Endothelial cell of umbilical vein (primary cell): ENCODE results near the gene MGME1. TPM values are rescaled to one million over a fixed set of nuclear protein-coding genes. Genes with fewer than 3 reads are reported as not detected.

ENCODE experiments used
- BruUV-seq: library from RNA; stranded (reverse); fragments of 400-500 nt; replicated peaks from 2 replicates; lab custom pipeline; 2021; lab: Mats Ljungman, UMichigan
- CTCF ChIA-PET: fragments of 300-600, 350-600 bp; sonication (Branson Sonifier 250); formaldehyde crosslinking; loops from one replicate; lab custom pipeline; 2021; ENCODE audit warnings: antibody characterized with exemption, inconsistent platforms; lab: Charles Lee
- POLR2A ChIA-PET: fragments of 300-600, 350-600 bp; sonication (Branson Sonifier 250); formaldehyde crosslinking; loops from one replicate; lab custom pipeline; 2021; ENCODE audit warnings: antibody characterized with exemption, inconsistent platforms; lab: Charles Lee
- DNase-seq: peaks from one replicate; pipeline ENCODE4 v3.0.0-alpha.2; 2011; ENCODE audit warnings: low read depth, low spot score
- FAIRE-seq: peaks from 2 replicates; lab custom pipeline; 2011; peaks lifted over from hg19 to GRCh38; lab: Jason Lieb, UNC
- H2AFZ ChIP-seq: 2 replicates; pipeline ENCODE4 v1.6.0; 2012; ENCODE audit warnings: low read depth, low read length, control low read depth, inconsistent platforms
- H3K27ac ChIP-seq: 2 replicates; pipeline ENCODE4 v1.5.1; 2011; ENCODE audit warnings: low read depth, mild to moderate bottlenecking, control low read depth, low read length, moderate library complexity; ENCODE audit not compliant: insufficient read depth
- H3K27me3 ChIP-seq, 2 experiments: 2 replicates each; pipeline versions ENCODE4 v1.6.0 to v1.6.1; 2011; ENCODE audit warnings: low read length in 2 of 2, mixed read lengths in 1 of 2; ENCODE audit not compliant: control insufficient read depth in 2 of 2, insufficient read depth in 2 of 2
- H3K36me3 ChIP-seq, 2 experiments: 2 replicates in 1 of 2; 3 replicates in 1 of 2; pipeline ENCODE4 v1.5.1; 2011; ENCODE audit warnings: low read length in 2 of 2, mild to moderate bottlenecking in 1 of 2, moderate library complexity in 1 of 2; ENCODE audit not compliant: control insufficient read depth in 2 of 2, insufficient read depth in 2 of 2; ENCODE audit errors: extremely low read depth in 1 of 2
- H3K4me1 ChIP-seq: 3 replicates; pipeline ENCODE4 v1.5.1; 2011; ENCODE audit warnings: mild to moderate bottlenecking, low read length; ENCODE audit not compliant: control insufficient read depth, insufficient read depth; ENCODE audit errors: extremely low read depth
- H3K4me2 ChIP-seq: 2 replicates; pipeline ENCODE4 v1.6.1; 2011; ENCODE audit warnings: low read length, control low read depth, mixed read lengths; ENCODE audit not compliant: insufficient read depth
- H3K4me3 ChIP-seq, 3 experiments: fragments of 200-600 bp in 1 of 3; sonication (generic), shearing (Covaris generic) in 1 of 3; replicated peaks in 1 of 3; 2 replicates each; pipeline ENCODE4 v1.5.1; 2011 to 2016; ENCODE audit warnings: control low read depth in 3 of 3, low read length in 3 of 3, mild to moderate bottlenecking in 2 of 3, inconsistent platforms in 1 of 3, low read depth in 1 of 3, moderate library complexity in 1 of 3; ENCODE audit not compliant: insufficient read depth in 1 of 3
- H3K79me2 ChIP-seq: 2 replicates; pipeline ENCODE4 v1.6.0; 2012; ENCODE audit warnings: low read length, inconsistent platforms; ENCODE audit not compliant: control insufficient read depth, insufficient read depth
- H3K9ac ChIP-seq: replicated peaks from 2 replicates; pipeline ENCODE3; 2011; ENCODE audit warnings: low read length, control low read depth; ENCODE audit not compliant: insufficient read depth; ENCODE audit errors: extremely low read depth
- H3K9me1 ChIP-seq: replicated peaks from 3 replicates; pipeline ENCODE4 v1.6.0; 2011; ENCODE audit warnings: mild to moderate bottlenecking, low read length; ENCODE audit not compliant: control insufficient read depth, insufficient read depth; ENCODE audit errors: extremely low read depth
- H3K9me3 ChIP-seq: replicated peaks from 2 replicates; pipeline ENCODE4 v1.5.1; 2012; ENCODE audit warnings: low read length, inconsistent platforms; ENCODE audit not compliant: control insufficient read depth, insufficient read depth
- H4K20me1 ChIP-seq: replicated peaks from 2 replicates; pipeline ENCODE3; 2011; ENCODE audit warnings: mild to moderate bottlenecking, low read length; ENCODE audit not compliant: control insufficient read depth, insufficient read depth; ENCODE audit errors: extremely low read depth
- CTCF ChIP-seq, 2 donors: IDR thresholded peaks; 1 replicate in 1 of 2; 2 replicates in 1 of 2; pipeline ENCODE4 v1.5.1; 2011; ENCODE audit warnings: low read length in 2 of 2, mild to moderate bottlenecking in 2 of 2, moderate library complexity in 2 of 2, control low read depth in 1 of 2, inconsistent platforms in 1 of 2, low read depth in 1 of 2; ENCODE audit not compliant: insufficient read depth in 1 of 2; ENCODE audit errors: extremely low read depth in 1 of 2
- EZH2 ChIP-seq: IDR thresholded peaks from 2 replicates; pipeline ENCODE4 v1.6.1; 2012; ENCODE audit warnings: borderline replicate concordance, low read depth, mild to moderate bottlenecking, moderate library complexity, low read length, inconsistent platforms; ENCODE audit not compliant: severe bottlenecking
- FOS ChIP-seq: IDR thresholded peaks from 2 replicates; pipeline ENCODE4 v1.6.1; 2011; ENCODE audit warnings: mild to moderate bottlenecking, low read length, moderate library complexity, borderline replicate concordance; ENCODE audit not compliant: insufficient read depth
- GATA2 ChIP-seq: IDR thresholded peaks from 2 replicates; pipeline ENCODE4 v1.7.0; 2011; ENCODE audit warnings: low read depth, mild to moderate bottlenecking, moderate library complexity, mixed read lengths, low read length; ENCODE audit not compliant: insufficient read length, insufficient read depth
- JUN ChIP-seq: IDR thresholded peaks from 2 replicates; pipeline ENCODE4 v1.6.1; 2011; ENCODE audit warnings: borderline replicate concordance, low read depth; ENCODE audit not compliant: insufficient read length, insufficient read depth
- MAX ChIP-seq: IDR thresholded peaks from 2 replicates; pipeline ENCODE4 v1.6.1; 2011; ENCODE audit not compliant: insufficient read depth, insufficient read length
- MYC ChIP-seq: IDR thresholded peaks from one replicate; pipeline ENCODE4 v1.6.1; 2011; ENCODE audit warnings: mild to moderate bottlenecking, low read depth, low read length
- POLR2A ChIP-seq: IDR thresholded peaks from 2 replicates; pipeline ENCODE4 v1.6.1; 2012; ENCODE audit warnings: low read depth, mild to moderate bottlenecking, control low read depth, low read length
- POLR2AphosphoS5 ChIP-seq: IDR thresholded peaks from 2 replicates; pipeline ENCODE4 v1.6.1; 2012; ENCODE audit warnings: low read depth, mild to moderate bottlenecking, control low read depth, low read length, moderate library complexity; ENCODE audit not compliant: insufficient read depth
- dilution Hi-C: fragments of 300-500 bp; cut with MboI; formaldehyde crosslinking; loops from one replicate; pipeline ENCODE4 v1.15.0; 2019; ENCODE audit warnings: low sequenced_read_pairs; ENCODE audit not compliant: extremely low pct_ligation_motif_present
- intact Hi-C: fragments of 100-400 bp; cut with micrococcal nuclease; formaldehyde crosslinking; loops from one replicate; pipeline ENCODE4 v1.10.0; 2022
- polyA plus RNA-seq, 4 experiments: library from polyadenylated mRNA; depleted of rRNA in 3 of 4; stranded (reverse) in 3 of 4; unstranded in 1 of 4; fragments of >200 nt; gene quantifications; 2 replicates each; pipeline versions ENCODE4 v1.2.1 to v1.2.3, GENCODE V29; 2011 to 2012; ENCODE audit warnings: missing spikeins in 1 of 4
- total RNA-seq: library from RNA; stranded (reverse); gene quantifications from 2 replicates; pipeline ENCODE4 v1.2.3, GENCODE V29; 2021

Gene MGME1
- total and polyA plus RNA-seq, 2 donors (not counting 3 experiments of a cell fraction or from before 2014, with no cell fraction given), result 8.9 to 26.2 TPM

GRCh38 chr20:17919149-17919548, 49.7 kb upstream of the MGME1 start:
- TF ChIP-seq CTCF (IDR thresholded peaks at IDR 0.05; ENCODE audit: extremely low read depth in 1 of 2, insufficient read depth in 1 of 2, low read depth in 1 of 2, low read length in 2 of 2) (no peak), JUN (no peak), GATA2 (no peak), POLR2A (no peak), POLR2AphosphoS5 (no peak), MYC (no peak), EZH2 (no peak), MAX (no peak), FOS (no peak)
- Histone ChIP-seq H3K4me1 (no peaks in the 10 kb centered on the region), H4K20me1 (no peaks in the 10 kb centered on the region), H3K9ac (no peak overlapping the region), H3K27ac (no peak overlapping the region), H3K9me1 (no peaks in the 10 kb centered on the region), H3K9me3 (no peaks in the 10 kb centered on the region), H2AFZ (no peak overlapping the region), H3K79me2 (no peaks in the 10 kb centered on the region), H3K36me3 (no peaks in the 10 kb centered on the region), H3K27me3 (peaks cover 6% of the 10 kb centered on the region in 2 experiments), H3K4me3 (no peak overlapping the region), H3K4me2 (no peak overlapping the region)
- intact Hi-C loops, result no loop called here
- CTCF ChIA-PET, result no interaction called here
- POLR2A ChIA-PET, result no interaction called here
- BruUV-seq, result no TSS peak
- DNase-seq (no peak), FAIRE-seq (no peak)
- dilution Hi-C loops, result no loop called here
